ENCODE measurements around the gene TBX1. TPM values are rescaled to one million over a fixed set of nuclear protein-coding genes. Genes with fewer than 3 reads are reported as not detected.

The TBX1 gene
- total RNA-seq, 1 experiment from 2014 or later, result 12.8 TPM

- no peak for TF ChIP-seq ZMAT4 (CRISPR knock-in tag; IDR thresholded peaks at IDR 0.05)
- no peak for TF ChIP-seq FOXP4 (CRISPR knock-in tag; IDR thresholded peaks at IDR 0.05)
- no peak for TF ChIP-seq TCF7 (CRISPR knock-in tag; IDR thresholded peaks at IDR 0.05; ENCODE audit: low read depth)
- TF ChIP-seq SMAD3 (CRISPR knock-in tag; IDR thresholded peaks at IDR 0.05; ENCODE audit: borderline replicate concordance), result no peak
- no peak for TF ChIP-seq MLX (CRISPR knock-in tag; IDR thresholded peaks at IDR 0.05)
- no peak for TF ChIP-seq ZNF512 (CRISPR knock-in tag; IDR thresholded peaks at IDR 0.05; ENCODE audit: borderline replicate concordance)
- no peak for TF ChIP-seq ZNF281 (CRISPR knock-in tag; IDR thresholded peaks at IDR 0.05)
- TF ChIP-seq ZNF532 (CRISPR knock-in tag; IDR thresholded peaks at IDR 0.05; ENCODE audit: borderline replicate concordance), result no peak
- no peak for TF ChIP-seq SP1 (CRISPR knock-in tag; conservative IDR thresholded peaks at IDR 0.05)
- no peak for TF ChIP-seq GTF2I (CRISPR knock-in tag; conservative IDR thresholded peaks at IDR 0.05)
- TF ChIP-seq GABPB1 (CRISPR knock-in tag; IDR thresholded peaks at IDR 0.05), result no peak
These were observed 16.1 kb upstream of the TBX1 start (continued) for GRCh38 chr22:19744350-19745006.

Measured in WTC11 (cell line).